HL-60 (cell line): ENCODE measurements around the gene CXCL9.

ENCODE experiments used
- CTCF ChIP-seq: IDR thresholded peaks from one replicate; pipeline ENCODE4 v1.5.1; 2011; ENCODE audit warnings: low read length, control low read depth, inconsistent platforms; ENCODE audit not compliant: insufficient read depth
- POLR2AphosphoS5 ChIP-seq: IDR thresholded peaks from 2 replicates; pipeline ENCODE4 v1.6.1; 2012; ENCODE audit warnings: low read depth
- SPI1 ChIP-seq: IDR thresholded peaks from 2 replicates; pipeline ENCODE4 v1.6.1; 2012; ENCODE audit warnings: low read depth, mild to moderate bottlenecking, borderline replicate concordance
- TF ChIP-seq, protein P1 (sequence below): IDR thresholded peaks from 2 replicates; pipeline ENCODE4 v1.6.1; 2012; ENCODE audit warnings: low read depth; ENCODE audit not compliant: insufficient replicate concordance

GRCh38 chr4:76000279-76000678 lies 7.0 kb downstream of the CXCL9 start:
- TF ChIP-seq CTCF (no peak), POLR2AphosphoS5 (no peak), SPI1 (no peak)
- TF ChIP-seq, protein P1, sequence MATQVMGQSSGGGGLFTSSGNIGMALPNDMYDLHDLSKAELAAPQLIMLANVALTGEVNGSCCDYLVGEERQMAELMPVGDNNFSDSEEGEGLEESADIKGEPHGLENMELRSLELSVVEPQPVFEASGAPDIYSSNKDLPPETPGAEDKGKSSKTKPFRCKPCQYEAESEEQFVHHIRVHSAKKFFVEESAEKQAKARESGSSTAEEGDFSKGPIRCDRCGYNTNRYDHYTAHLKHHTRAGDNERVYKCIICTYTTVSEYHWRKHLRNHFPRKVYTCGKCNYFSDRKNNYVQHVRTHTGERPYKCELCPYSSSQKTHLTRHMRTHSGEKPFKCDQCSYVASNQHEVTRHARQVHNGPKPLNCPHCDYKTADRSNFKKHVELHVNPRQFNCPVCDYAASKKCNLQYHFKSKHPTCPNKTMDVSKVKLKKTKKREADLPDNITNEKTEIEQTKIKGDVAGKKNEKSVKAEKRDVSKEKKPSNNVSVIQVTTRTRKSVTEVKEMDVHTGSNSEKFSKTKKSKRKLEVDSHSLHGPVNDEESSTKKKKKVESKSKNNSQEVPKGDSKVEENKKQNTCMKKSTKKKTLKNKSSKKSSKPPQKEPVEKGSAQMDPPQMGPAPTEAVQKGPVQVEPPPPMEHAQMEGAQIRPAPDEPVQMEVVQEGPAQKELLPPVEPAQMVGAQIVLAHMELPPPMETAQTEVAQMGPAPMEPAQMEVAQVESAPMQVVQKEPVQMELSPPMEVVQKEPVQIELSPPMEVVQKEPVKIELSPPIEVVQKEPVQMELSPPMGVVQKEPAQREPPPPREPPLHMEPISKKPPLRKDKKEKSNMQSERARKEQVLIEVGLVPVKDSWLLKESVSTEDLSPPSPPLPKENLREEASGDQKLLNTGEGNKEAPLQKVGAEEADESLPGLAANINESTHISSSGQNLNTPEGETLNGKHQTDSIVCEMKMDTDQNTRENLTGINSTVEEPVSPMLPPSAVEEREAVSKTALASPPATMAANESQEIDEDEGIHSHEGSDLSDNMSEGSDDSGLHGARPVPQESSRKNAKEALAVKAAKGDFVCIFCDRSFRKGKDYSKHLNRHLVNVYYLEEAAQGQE: no peak
